Liver (tissue), 3 donors: Measurements from ENCODE around the gene RER1.

Experiments
- ATF3 ChIP-seq: IDR thresholded peaks from 2 replicates; pipeline ENCODE4 v1.6.1; 2016; ENCODE audit warnings: antibody characterized with exemption
- CTCF ChIP-seq: fragments of 150-350 bp; IDR thresholded peaks from 2 replicates; pipeline ENCODE4 v1.5.1; 2017; ENCODE audit warnings: improper control_type of control experiment, low read depth, low read length; ENCODE audit not compliant: missing input control
- EGR1 ChIP-seq, 2 donors: IDR thresholded peaks; 2 replicates each; pipeline ENCODE4 v1.6.1; 2016 to 2018; ENCODE audit warnings: antibody characterized with exemption in 2 of 2, low read depth in 2 of 2
- FOXA1 ChIP-seq: IDR thresholded peaks from 2 replicates; pipeline ENCODE4 v1.6.1; 2016; ENCODE audit warnings: antibody characterized with exemption
- FOXA2 ChIP-seq: IDR thresholded peaks from 2 replicates; pipeline ENCODE4 v1.6.1; 2016; ENCODE audit warnings: antibody characterized with exemption
- GABPA ChIP-seq, 2 donors: IDR thresholded peaks in 1 of 2; conservative IDR thresholded peaks in 1 of 2; 2 replicates each; pipeline ENCODE4 v1.6.1; 2016; ENCODE audit warnings: antibody characterized with exemption in 2 of 2, mild to moderate bottlenecking in 1 of 2, moderate library complexity in 1 of 2
- HNF4A ChIP-seq, 2 donors: conservative IDR thresholded peaks; 2 replicates each; pipeline ENCODE4 v1.6.1; 2016; ENCODE audit warnings: antibody characterized with exemption in 2 of 2, mild to moderate bottlenecking in 2 of 2
- JUND ChIP-seq, 2 donors: IDR thresholded peaks; 2 replicates each; pipeline ENCODE4 v1.6.1; 2016; ENCODE audit warnings: antibody characterized with exemption in 2 of 2
- NR2F2 ChIP-seq: IDR thresholded peaks from 2 replicates; pipeline ENCODE4 v1.6.1; 2016; ENCODE audit warnings: antibody characterized with exemption
- RAD21 ChIP-seq, 2 donors: IDR thresholded peaks; 2 replicates each; pipeline ENCODE4 v1.6.1; 2016; ENCODE audit warnings: antibody characterized with exemption in 2 of 2, mild to moderate bottlenecking in 2 of 2
- REST ChIP-seq: IDR thresholded peaks from 2 replicates; pipeline ENCODE4 v1.6.1; 2016; ENCODE audit warnings: antibody characterized with exemption, mild to moderate bottlenecking
- TAF1 ChIP-seq: conservative IDR thresholded peaks from 2 replicates; pipeline ENCODE4 v1.6.1; 2016; ENCODE audit warnings: antibody characterized with exemption, mild to moderate bottlenecking
- YY1 ChIP-seq: IDR thresholded peaks from 2 replicates; pipeline ENCODE4 v1.6.1; 2016; ENCODE audit warnings: antibody characterized with exemption, mild to moderate bottlenecking
- ZBTB33 ChIP-seq: IDR thresholded peaks from 2 replicates; pipeline ENCODE4 v1.6.1; 2016; ENCODE audit warnings: antibody characterized with exemption
- donor health status: healthy.
- donor health status: healthy.

GRCh38 chr1:2376931-2377672 lies 14.5 kb upstream of the RER1 start:
- TF ChIP-seq CTCF, result no peak
- no peak for TF ChIP-seq NR2F2
- no peak for TF ChIP-seq FOXA2
- no peak for TF ChIP-seq HNF4A (conservative IDR thresholded peaks at IDR 0.05)
- TF ChIP-seq TAF1, result no peak
- TF ChIP-seq JUND (IDR thresholded peaks at IDR 0.05), result no peak
- no peak for TF ChIP-seq REST
- TF ChIP-seq EGR1 (IDR thresholded peaks at IDR 0.05; ENCODE audit: low read depth in 2 of 2), result no peak
- no peak for TF ChIP-seq YY1
- no peak for TF ChIP-seq ATF3
- no peak for TF ChIP-seq FOXA1
- TF ChIP-seq ZBTB33, result no peak
- no peak for TF ChIP-seq GABPA (IDR thresholded peaks at IDR 0.05 in 1 of 2, conservative IDR thresholded peaks at IDR 0.05 in 1 of 2)
- TF ChIP-seq RAD21 (IDR thresholded peaks at IDR 0.05), result no peak
